ENCODE results near the gene ZNF414. TPM values are rescaled to one million over a fixed set of nuclear protein-coding genes. Genes with fewer than 3 reads are reported as not detected.

Gene ZNF414
- total and polyA plus RNA-seq, 8 donors, result 15.4 to 32.4 (median 18.6) TPM

GRCh38 chr19:8512115-8512967, 1.6 kb downstream of the ZNF414 start:
- DNase-seq, result no peak
- intact Hi-C loops (cut with DNase I), result no loop called here
- H3K36me3 ChIP-seq, result peaks cover 0 to 14% of the 10 kb centered on the region in 2 donors
- peak; percentile 28 for ATAC-seq
- no peak for TF ChIP-seq CTCF (IDR thresholded peaks at IDR 0.05)
- peak overlapping the region in 1 of 2 donors; percentile 99 for H3K27ac ChIP-seq
- H3K4me1 ChIP-seq, result peaks cover 8 to 51% of the 10 kb centered on the region in 2 donors
- no peak overlapping the region for H3K4me3 ChIP-seq
- H3K9me3 ChIP-seq, result no peaks in the 10 kb centered on the region
- no peaks in the 10 kb centered on the region for H3K27me3 ChIP-seq

- peak in 1 of 4 donors; percentile 58 for DNase-seq
- Histone ChIP-seq H3K9me3 (no peaks in the 10 kb centered on the region), H3K27me3 (no peaks in the 10 kb centered on the region), H3K27ac (no peak overlapping the region), H3K4me1 (peaks cover 8 to 47% of the 10 kb centered on the region in 2 donors), H3K4me3 (no peak overlapping the region), H3K36me3 (peaks cover 0 to 14% of the 10 kb centered on the region in 2 donors)
- TF ChIP-seq CTCF (IDR thresholded peaks at IDR 0.05), result no peak
- ATAC-seq, result peak; percentile 7
- intact Hi-C loops (cut with DNase I), result no loop called here
These were observed 2.3 kb downstream of the ZNF414 start for GRCh38 chr19:8511573-8512101.

- DNase-seq (no peak), ATAC-seq (no peak)
- Histone ChIP-seq H3K36me3 (peaks cover 0 to 14% of the 10 kb centered on the region in 2 donors), H3K27me3 (no peaks in the 10 kb centered on the region), H3K27ac (no peak overlapping the region), H3K9me3 (no peaks in the 10 kb centered on the region), H3K4me3 (no peak overlapping the region), H3K4me1 (peaks cover 8 to 47% of the 10 kb centered on the region in 2 donors)
- intact Hi-C loops (cut with DNase I), result no loop called here
- no peak for TF ChIP-seq CTCF (IDR thresholded peaks at IDR 0.05)
These were observed 3.3 kb downstream of the ZNF414 start for GRCh38 chr19:8510589-8511115.

GRCh38 chr19:8506402-8506957, 7.5 kb downstream of the ZNF414 start:
- peak in 1 of 4 donors; percentile 50 for DNase-seq
- Histone ChIP-seq H3K4me3 (peak overlapping the region; percentile 57 to 59), H3K9me3 (no peaks in the 10 kb centered on the region), H3K36me3 (peaks cover 0 to 11% of the 10 kb centered on the region in 2 donors), H3K27ac (peak overlapping the region in 1 of 2 donors; percentile 85), H3K27me3 (no peaks in the 10 kb centered on the region), H3K4me1 (peaks cover 0 to 45% of the 10 kb centered on the region in 2 donors)
- peak in 1 of 2 donors; percentile 37 for TF ChIP-seq CTCF (IDR thresholded peaks at IDR 0.05)
- peak; percentile 20 for ATAC-seq
- intact Hi-C loops (cut with DNase I), result no loop called here
